Umbilical cord (tissue), 2 donors: ENCODE measurements around the gene ARL8B. TPM values are rescaled to one million over a fixed set of nuclear protein-coding genes. Genes with fewer than 3 reads are reported as not detected.
"Not testable (repeated sequence)": the region's sequence is repeated elsewhere in the genome, so short reads cannot be mapped to it uniquely, and the experiment has no call there.

Experiments used
- DNase-seq: peaks from one replicate; pipeline ENCODE4 v3.0.0-alpha.2; 2015; ENCODE audit warnings: low spot score
- total RNA-seq: library from RNA; depleted of rRNA; stranded (reverse); fragments of >200 nt; gene quantifications from one replicate; pipeline ENCODE4 v1.2.3, GENCODE V29; 2014; ENCODE audit warnings: low replicate concordance; ENCODE audit not compliant: insufficient read depth

Gene ARL8B
- 66.4 TPM for total RNA-seq

- peak; percentile 88 for DNase-seq
Observed at GRCh38 chr3:5122030-5122740, at the start of gene ARL8B. Gene ARL8B, plus strand, starts transcription at chr3:5122292. Its CDS starts 174 bp downstream, at chr3:5122466.

- DNase-seq, result no peak
Observed at GRCh38 chr3:5073374-5074085, 48.6 kb upstream of the ARL8B start.

- peak; percentile 46 for DNase-seq
Observed at GRCh38 chr3:5078151-5078550, 43.9 kb upstream of the ARL8B start.

GRCh38 chr3:5079761-5080160 lies 42.3 kb upstream of the ARL8B start:
- DNase-seq, result no peak

GRCh38 chr3:5080779-5081550 lies 41.1 kb upstream of the ARL8B start:
- no peak for DNase-seq

- DNase-seq, result not testable (repeated sequence)
Observed at GRCh38 chr3:5081973-5082788, 39.9 kb upstream of the ARL8B start.

- DNase-seq, result no peak
Observed at GRCh38 chr3:5082789-5083115, 39.3 kb upstream of the ARL8B start.

GRCh38 chr3:5084224-5084623 lies 37.9 kb upstream of the ARL8B start:
- DNase-seq, result no peak

- DNase-seq, result no peak
Observed at GRCh38 chr3:5086708-5087107, 35.4 kb upstream of the ARL8B start.

- no peak for DNase-seq
Observed at GRCh38 chr3:5087209-5087608, 34.9 kb upstream of the ARL8B start.

- DNase-seq, result no peak
Observed at GRCh38 chr3:5090197-5090596, 31.9 kb upstream of the ARL8B start.

GRCh38 chr3:5092018-5092417 lies 30.1 kb upstream of the ARL8B start:
- DNase-seq, result no peak

- DNase-seq, result peak; percentile 44
Observed at GRCh38 chr3:5093731-5094130, 28.4 kb upstream of the ARL8B start.

GRCh38 chr3:5095886-5096285 lies 26.2 kb upstream of the ARL8B start:
- DNase-seq, result peak; percentile 66

GRCh38 chr3:5096336-5097008 lies 25.6 kb upstream of the ARL8B start:
- peak; percentile 4 for DNase-seq

GRCh38 chr3:5098346-5098745 lies 23.7 kb upstream of the ARL8B start:
- DNase-seq, result no peak

GRCh38 chr3:5102532-5102931 lies 19.6 kb upstream of the ARL8B start:
- no peak for DNase-seq

GRCh38 chr3:5103743-5104142 lies 18.3 kb upstream of the ARL8B start:
- DNase-seq, result no peak

GRCh38 chr3:5105050-5105449 lies 17.0 kb upstream of the ARL8B start:
- no peak for DNase-seq

GRCh38 chr3:5106371-5106770 lies 15.7 kb upstream of the ARL8B start:
- not testable (repeated sequence) for DNase-seq

GRCh38 chr3:5106933-5107334 lies 15.2 kb upstream of the ARL8B start:
- DNase-seq, result not testable (repeated sequence)
